HG03139 (cell line): ENCODE results near the gene CDH4.

Experiments
- ATAC-seq: cut with Tn5 transposase; IDR thresholded peaks from one replicate; pipeline ENCODE4 v1.9.1; 2021; ENCODE audit not compliant: unreplicated experiment

Gene CDH4

GRCh38 chr20:61806314-61806713 is 554.3 kb downstream of the CDH4 start:
- ATAC-seq = no peak

GRCh38 chr20:61806995-61807394 is 554.9 kb downstream of the CDH4 start:
- ATAC-seq = no peak

GRCh38 chr20:61807471-61808160 is 555.6 kb downstream of the CDH4 start:
- ATAC-seq = no peak

- ATAC-seq = no peak
These were observed 556.4 kb downstream of the CDH4 start for GRCh38 chr20:61808447-61808846.

- no peak for ATAC-seq
These were observed 557.1 kb downstream of the CDH4 start for GRCh38 chr20:61809006-61809770.

GRCh38 chr20:61810066-61810737 is 558.1 kb downstream of the CDH4 start:
- ATAC-seq = no peak

GRCh38 chr20:61810738-61811135 is 558.7 kb downstream of the CDH4 start:
- no peak for ATAC-seq

GRCh38 chr20:61811166-61811565 is 559.1 kb downstream of the CDH4 start:
- ATAC-seq = no peak

GRCh38 chr20:61812121-61812844 is 560.2 kb downstream of the CDH4 start:
- no peak for ATAC-seq

GRCh38 chr20:61812845-61813485 is 560.9 kb downstream of the CDH4 start:
- ATAC-seq = no peak

- ATAC-seq = no peak
These were observed 561.7 kb downstream of the CDH4 start for GRCh38 chr20:61813791-61814190.

- no peak for ATAC-seq
These were observed 562.2 kb downstream of the CDH4 start for GRCh38 chr20:61814244-61814643.

- ATAC-seq = no peak
These were observed 562.7 kb downstream of the CDH4 start for GRCh38 chr20:61814726-61815125.

- no peak for ATAC-seq
These were observed 563.1 kb downstream of the CDH4 start for GRCh38 chr20:61815176-61815575.

- ATAC-seq = no peak
These were observed 563.6 kb downstream of the CDH4 start for GRCh38 chr20:61815678-61816077.

GRCh38 chr20:61816606-61817460 is 564.8 kb downstream of the CDH4 start:
- no peak for ATAC-seq

GRCh38 chr20:61817575-61817974 is 565.5 kb downstream of the CDH4 start:
- no peak for ATAC-seq

- ATAC-seq = no peak
These were observed 566.9 kb downstream of the CDH4 start for GRCh38 chr20:61818746-61819573.

- no peak for ATAC-seq
These were observed 567.4 kb downstream of the CDH4 start for GRCh38 chr20:61819574-61819846.
